Mucosa of rectum (tissue), 2 donors: Measurements from ENCODE around the gene AQP1.

Source experiments
- H3K27ac ChIP-seq, 2 donors: one replicate each; pipeline ENCODE4 v1.7.0; 2013; ENCODE audit warnings: inconsistent platforms in 2 of 2, low read depth in 2 of 2, low read length in 2 of 2
- H3K27me3 ChIP-seq, 2 donors: one replicate each; pipeline ENCODE4 v1.7.0; 2013; ENCODE audit warnings: low read length in 2 of 2; ENCODE audit not compliant: control insufficient read depth in 2 of 2, insufficient read depth in 2 of 2
- H3K36me3 ChIP-seq, 2 donors: one replicate each; pipeline ENCODE4 v1.7.0; 2013; ENCODE audit warnings: low read length in 2 of 2; ENCODE audit not compliant: control insufficient read depth in 2 of 2, insufficient read depth in 2 of 2
- H3K4me1 ChIP-seq, 2 donors: one replicate each; pipeline ENCODE4 v1.7.0; 2013; ENCODE audit warnings: low read length in 2 of 2, mild to moderate bottlenecking in 1 of 2; ENCODE audit not compliant: control insufficient read depth in 2 of 2, insufficient read depth in 2 of 2
- H3K4me3 ChIP-seq, 2 donors: one replicate each; pipeline ENCODE4 v1.7.0; 2013; ENCODE audit warnings: low read length in 2 of 2
- H3K9ac ChIP-seq, 2 donors: one replicate each; pipeline ENCODE4 v1.7.0; 2013; ENCODE audit warnings: low read length in 2 of 2, low read depth in 1 of 2, mild to moderate bottlenecking in 1 of 2
- H3K9me3 ChIP-seq, 2 donors: one replicate each; pipeline ENCODE4 v1.7.0; 2013; ENCODE audit warnings: low read length in 2 of 2; ENCODE audit not compliant: control insufficient read depth in 2 of 2
- donor health status: healthy.
- donor health status: Normal muscosa, but diverticular disease.

AQP1 gene

DNA sequence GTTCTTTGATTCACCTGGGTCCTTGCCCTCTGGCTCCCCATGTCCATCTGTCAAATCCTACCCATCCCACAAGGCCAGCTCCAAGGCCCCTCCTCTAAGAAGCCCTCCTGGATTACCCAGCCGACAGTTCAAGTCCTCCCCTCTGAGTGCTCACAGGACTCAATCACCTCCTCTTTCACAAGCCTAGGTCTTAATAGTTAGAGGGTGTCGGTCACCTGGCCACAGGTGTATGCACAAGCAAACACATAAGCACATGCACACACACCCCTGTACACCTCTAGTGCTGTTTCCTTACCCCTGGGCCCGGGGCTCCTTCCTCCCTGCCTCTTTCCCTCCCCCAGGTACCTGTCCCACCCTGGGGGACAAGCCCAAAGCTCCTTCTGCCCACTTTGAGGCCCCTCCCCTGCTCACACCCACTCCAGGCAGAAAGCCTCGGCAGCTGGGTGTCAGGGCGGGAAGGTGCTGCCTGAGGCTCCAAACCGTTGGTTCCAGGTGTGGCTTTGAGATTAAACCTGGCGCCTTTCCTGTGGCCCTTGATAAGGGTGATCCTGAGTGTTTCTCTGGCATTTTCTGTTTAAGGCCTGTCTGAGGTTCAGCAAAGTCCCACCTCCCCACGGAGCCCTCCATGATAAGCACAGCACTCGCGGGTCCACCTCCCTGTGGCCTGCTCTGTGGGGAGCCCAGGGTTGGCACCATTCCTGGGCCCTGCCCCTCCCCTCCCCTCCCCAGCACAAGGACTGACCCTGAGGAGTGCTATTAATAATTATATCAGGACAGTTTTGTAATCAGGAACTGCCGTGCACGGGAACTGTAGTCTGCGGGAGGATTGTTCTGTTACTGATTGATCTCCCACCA lies 14.6 kb upstream of the AQP1 start:
- Histone ChIP-seq H3K4me1 (peaks cover 0 to 11% of the 10 kb centered on the region in 2 donors), H3K36me3 (no peaks in the 10 kb centered on the region), H3K27ac (no peak overlapping the region), H3K9ac (no peak overlapping the region), H3K9me3 (no peaks in the 10 kb centered on the region), H3K4me3 (no peak overlapping the region), H3K27me3 (no peaks in the 10 kb centered on the region)

GRCh38 chr7:30897770-30898169 lies 13.9 kb upstream of the AQP1 start:
- no peaks in the 10 kb centered on the region for H3K9me3 ChIP-seq
- H3K36me3 ChIP-seq, result no peaks in the 10 kb centered on the region
- H3K9ac ChIP-seq, result no peak overlapping the region
- peaks cover 0 to 11% of the 10 kb centered on the region in 2 donors for H3K4me1 ChIP-seq
- no peak overlapping the region for H3K27ac ChIP-seq
- H3K27me3 ChIP-seq, result no peaks in the 10 kb centered on the region
- H3K4me3 ChIP-seq, result no peak overlapping the region

DNA sequence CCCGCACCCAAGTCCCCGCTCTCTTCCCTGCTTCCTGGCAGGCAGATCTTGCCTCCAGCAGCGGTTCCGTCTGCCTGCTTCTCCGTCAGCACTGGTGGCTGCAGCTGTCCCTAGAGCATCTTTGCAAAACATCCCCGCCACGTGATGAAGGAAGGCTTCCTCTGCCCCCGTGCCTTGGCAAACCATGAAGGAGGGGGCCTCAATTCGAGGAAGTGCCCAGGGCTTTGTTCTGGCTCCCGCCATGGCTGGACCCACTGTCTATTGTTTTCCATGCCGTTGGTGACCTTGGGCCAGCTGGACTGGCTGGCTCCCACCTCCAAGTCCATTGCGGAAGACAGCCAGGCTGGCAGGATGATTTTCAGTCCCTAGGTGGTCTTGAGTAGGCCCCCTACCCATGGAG lies 13.2 kb upstream of the AQP1 start:
- Histone ChIP-seq H3K27me3 (no peaks in the 10 kb centered on the region), H3K4me1 (peaks cover 0 to 11% of the 10 kb centered on the region in 2 donors), H3K9me3 (no peaks in the 10 kb centered on the region), H3K36me3 (no peaks in the 10 kb centered on the region), H3K4me3 (no peak overlapping the region), H3K27ac (no peak overlapping the region), H3K9ac (no peak overlapping the region)

GRCh38 chr7:30899066-30899465 lies 12.6 kb upstream of the AQP1 start:
- H3K36me3 ChIP-seq, result no peaks in the 10 kb centered on the region
- H3K9ac ChIP-seq, result no peak overlapping the region
- H3K27me3 ChIP-seq, result no peaks in the 10 kb centered on the region
- H3K27ac ChIP-seq, result no peak overlapping the region
- H3K4me3 ChIP-seq, result no peak overlapping the region
- H3K9me3 ChIP-seq, result no peaks in the 10 kb centered on the region
- H3K4me1 ChIP-seq, result peaks cover 0 to 7% of the 10 kb centered on the region in 2 donors

DNA sequence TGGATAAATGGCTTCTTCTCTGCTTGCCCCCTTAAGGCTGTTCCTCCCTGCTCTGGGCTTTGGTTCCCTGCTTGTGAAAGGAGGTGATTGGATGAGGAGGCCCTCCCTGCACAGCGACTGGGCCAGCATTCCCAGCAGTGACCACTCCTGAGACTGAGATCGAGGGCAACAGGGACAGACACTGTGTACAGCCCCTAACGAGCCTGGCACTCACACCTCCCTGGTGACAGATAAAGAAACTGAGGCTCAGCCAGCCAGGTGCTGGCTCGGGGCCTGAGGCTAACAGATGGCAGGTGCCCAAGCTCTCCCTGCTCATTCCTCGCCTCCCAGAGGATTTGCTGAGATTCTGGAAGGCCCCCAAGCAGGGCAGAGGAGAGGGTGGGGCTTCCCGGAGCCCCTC lies 12.0 kb upstream of the AQP1 start:
- H3K9me3 ChIP-seq, result no peaks in the 10 kb centered on the region
- H3K27ac ChIP-seq, result no peak overlapping the region
- no peak overlapping the region for H3K9ac ChIP-seq
- H3K27me3 ChIP-seq, result no peaks in the 10 kb centered on the region
- H3K4me1 ChIP-seq, result peaks cover 2 to 11% of the 10 kb centered on the region in 2 donors
- no peaks in the 10 kb centered on the region for H3K36me3 ChIP-seq
- H3K4me3 ChIP-seq, result no peak overlapping the region

GRCh38 chr7:30900053-30900452 lies 11.6 kb upstream of the AQP1 start:
- H3K4me1 ChIP-seq, result peaks cover 4 to 15% of the 10 kb centered on the region in 2 donors

DNA sequence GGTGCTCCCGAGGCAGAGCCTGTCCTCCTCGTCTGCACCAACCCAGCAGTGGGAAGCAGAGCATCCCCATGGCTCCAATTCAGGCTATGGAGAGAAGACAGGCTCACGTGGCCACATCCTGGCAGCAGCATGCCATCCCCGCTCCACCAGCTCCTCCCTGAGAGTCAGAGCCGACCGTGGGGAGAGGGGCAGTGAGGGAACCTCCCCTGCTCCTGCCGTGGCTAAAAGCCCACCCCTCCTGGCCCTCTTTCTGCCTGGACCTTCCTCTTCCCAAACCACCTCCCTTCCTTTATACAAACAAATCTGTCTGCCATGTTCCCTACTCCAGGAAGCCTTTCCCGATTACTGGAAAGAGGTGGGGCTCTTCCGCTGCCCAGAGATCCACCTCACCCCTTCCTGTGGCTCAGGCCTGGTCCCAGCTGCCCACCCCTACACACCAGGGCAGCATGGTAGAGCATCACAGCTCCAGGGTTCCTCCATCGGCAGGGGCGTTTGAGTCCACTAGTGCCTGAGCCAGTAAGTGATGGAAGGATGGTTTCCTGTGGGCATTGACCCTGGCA lies 10.8 kb upstream of the AQP1 start:
- Histone ChIP-seq H3K4me1 (peaks cover 9 to 21% of the 10 kb centered on the region in 2 donors), H3K27ac (no peak overlapping the region), H3K9ac (no peak overlapping the region)

More at GRCh38 chr7:30900053-30900452, 11.6 kb upstream of the AQP1 start:
- no peaks in the 10 kb centered on the region for H3K36me3 ChIP-seq
- H3K9ac ChIP-seq, result no peak overlapping the region
- no peak overlapping the region for H3K4me3 ChIP-seq
- H3K27me3 ChIP-seq, result no peaks in the 10 kb centered on the region
- H3K9me3 ChIP-seq, result no peaks in the 10 kb centered on the region
- H3K27ac ChIP-seq, result no peak overlapping the region

GRCh38 chr7:30901856-30902255 lies 9.8 kb upstream of the AQP1 start:
- Histone ChIP-seq H3K9me3 (no peaks in the 10 kb centered on the region), H3K27ac (no peak overlapping the region), H3K27me3 (no peaks in the 10 kb centered on the region), H3K4me1 (peaks cover 15 to 25% of the 10 kb centered on the region in 2 donors), H3K36me3 (no peaks in the 10 kb centered on the region), H3K9ac (no peak overlapping the region), H3K4me3 (no peak overlapping the region)

More for the DNA sequence above, 10.8 kb upstream of the AQP1 start:
- H3K9me3 ChIP-seq, result no peaks in the 10 kb centered on the region
- no peaks in the 10 kb centered on the region for H3K36me3 ChIP-seq
- no peaks in the 10 kb centered on the region for H3K27me3 ChIP-seq
- H3K4me3 ChIP-seq, result no peak overlapping the region

- peaks cover 15 to 20% of the 10 kb centered on the region in 2 donors for H3K4me1 ChIP-seq
- no peaks in the 10 kb centered on the region for H3K36me3 ChIP-seq
- H3K27ac ChIP-seq, result no peak overlapping the region
- H3K4me3 ChIP-seq, result no peak overlapping the region
- no peak overlapping the region for H3K9ac ChIP-seq
- H3K9me3 ChIP-seq, result no peaks in the 10 kb centered on the region
- no peaks in the 10 kb centered on the region for H3K27me3 ChIP-seq
Measured at GRCh38 chr7:30902466-30902865, 9.2 kb upstream of the AQP1 start.

- no peak overlapping the region for H3K9ac ChIP-seq
- H3K4me3 ChIP-seq, result no peak overlapping the region
- no peak overlapping the region for H3K27ac ChIP-seq
- H3K36me3 ChIP-seq, result no peaks in the 10 kb centered on the region
- H3K27me3 ChIP-seq, result no peaks in the 10 kb centered on the region
- peaks cover 15 to 20% of the 10 kb centered on the region in 2 donors for H3K4me1 ChIP-seq
- H3K9me3 ChIP-seq, result no peaks in the 10 kb centered on the region
Measured at GRCh38 chr7:30903146-30903545, 8.5 kb upstream of the AQP1 start.
